ENCODE results near the gene ST3GAL2. TPM values are rescaled to one million over a fixed set of nuclear protein-coding genes. Genes with fewer than 3 reads are reported as not detected.

Gene ST3GAL2
- total RNA-seq, 1 experiment from 2014 or later, result 45.9 TPM

- Histone ChIP-seq H3K23me2 (ENCODE audit: insufficient read length, low read depth, low read length, poor library complexity, severe bottlenecking) (peaks cover 6% of the 10 kb centered on the region), H3K79me1 (ENCODE audit: insufficient read depth, low read depth, low read length, poor library complexity, severe bottlenecking) (no peaks in the 10 kb centered on the region), H3K56ac (ENCODE audit: insufficient read length, low read depth, low read length) (no peak overlapping the region), H2BK20ac (ENCODE audit: low read depth, low read length, poor library complexity, severe bottlenecking) (no peak overlapping the region), H3T11ph (ENCODE audit: low read length) (no peak overlapping the region), H2AK5ac (ENCODE audit: insufficient read length, low read length) (no peak overlapping the region), H3K4ac (ENCODE audit: low read depth, low read length) (no peak overlapping the region), H2BK15ac (ENCODE audit: low read depth, low read length) (no peak overlapping the region), H2BK12ac (ENCODE audit: insufficient read length, low read depth, low read length) (no peak overlapping the region), H3K18ac (ENCODE audit: insufficient read length, low read depth, low read length) (peak overlapping the region; percentile 72), H4K8ac (replicated peaks; ENCODE audit: insufficient read length, low read depth, low read length) (no peak overlapping the region), H2AFZ (ENCODE audit: low read length) (no peak overlapping the region), H3K27ac (ENCODE audit: insufficient read length, low read depth, low read length) (no peak overlapping the region), H3K4me1 (ENCODE audit: insufficient read depth, low read length) (no peaks in the 10 kb centered on the region; the same call in 1 of the 2 replicates), H3K79me2 (ENCODE audit: insufficient read depth, low read length) (no peaks in the 10 kb centered on the region), H3K27me3 (ENCODE audit: insufficient read depth, low read length) (no peaks in the 10 kb centered on the region), H4K91ac (ENCODE audit: insufficient read length, low read depth, low read length) (no peak overlapping the region), H2BK5ac (ENCODE audit: insufficient read length, low read length) (no peak overlapping the region), H4K5ac (ENCODE audit: insufficient read length, low read depth, low read length) (no peak overlapping the region), H3K9ac (ENCODE audit: extremely low read depth, insufficient read length, low read length) (peak overlapping the region; percentile 58), H2BK120ac (ENCODE audit: low read depth, low read length, poor library complexity, severe bottlenecking) (no peak overlapping the region), H3K14ac (ENCODE audit: insufficient read depth, low read length) (no peak overlapping the region; the same call in 1 of the 2 replicates), H3K23ac (ENCODE audit: insufficient read length, low read depth, low read length) (no peak overlapping the region), H3K4me2 (ENCODE audit: insufficient read depth, insufficient read length, low read length) (peak overlapping the region; percentile 72), H4K20me1 (ENCODE audit: control insufficient read depth, insufficient read depth, insufficient read length) (no peaks in the 10 kb centered on the region), H3K9me3 (ENCODE audit: control insufficient read depth, low read depth, low read length) (no peaks in the 10 kb centered on the region)
- WGBS (ENCODE audit: extremely low coverage, insufficient read length, low lambda C conversion rate), result no CpG with 5 or more reads among the region's 47 CpGs
- no peak for DNase-seq
- Mint-ChIP-seq H3K9me3 (no peaks in the 10 kb centered on the region; a peak in 1 of 5 replicates), H3K4me3 (peak overlapping the region; percentile 93 to 98), H3K4me1 (peaks cover 0 to 15% of the 10 kb centered on the region in 2 experiments; a peak in 2 of 4 replicates), H3K27me3 (ENCODE audit: low read depth) (no peaks in the 10 kb centered on the region), H3K27ac (peak overlapping the region in 2 of 3 experiments; percentile 78 to 94; a peak in 5 of 7 replicates), H3K36me3 (ENCODE audit: insufficient read depth in 1 of 3, low read depth in 3 of 3) (peaks cover 15 to 54% (median 33%) of the 10 kb centered on the region in 3 experiments; a peak in 6 of 7 replicates)
- TF ChIP-seq CTCF (conservative IDR thresholded peaks at IDR 0.05), result no peak
These were observed 57.1 kb downstream of the ST3GAL2 start for GRCh38 chr16:70381604-70382342.
